WTC11 (cell line): Measurements from ENCODE around the gene MKLN1. TPM values are rescaled to one million over a fixed set of nuclear protein-coding genes. Genes with fewer than 3 reads are reported as not detected.

Experiments used
- ATAC-seq: fragments of 200-7000 bp; cut with Tn5 transposase; 2 replicates; pipeline ENCODE4 v1.10.0; 2021; ENCODE audit warnings: mild to moderate bottlenecking, moderate library complexity
- CTCF ChIA-PET: fragments of 300-600 bp; sonication (Branson Sonifier 250); formaldehyde crosslinking; loops from one replicate; lab custom pipeline; 2021; ENCODE audit warnings: antibody characterized with exemption; lab: Charles Lee
- POLR2A ChIA-PET: fragments of 350-600 bp; sonication (Branson Sonifier 250); formaldehyde crosslinking; loops from one replicate; lab custom pipeline; 2021; ENCODE audit warnings: antibody characterized with exemption; lab: Charles Lee
- DNase-seq: peaks from one replicate; pipeline ENCODE4 v3.0.0; 2021; ENCODE audit warnings: low spot score
- H3K27ac Mint-ChIP-seq: 2 replicates; pipeline ENCODE4 v1.8.0; 2021; ENCODE audit warnings: mixed read lengths
- H3K27me3 Mint-ChIP-seq: 2 replicates; pipeline ENCODE4 v1.8.0; 2021; ENCODE audit warnings: low read depth, mild to moderate bottlenecking, moderate library complexity, mixed read lengths
- H3K36me3 Mint-ChIP-seq: 2 replicates; pipeline ENCODE4 v1.8.0; 2021; ENCODE audit warnings: mixed read lengths
- H3K4me1 Mint-ChIP-seq: 2 replicates; pipeline ENCODE4 v1.8.0; 2022; ENCODE audit warnings: mixed read lengths
- H3K4me3 Mint-ChIP-seq: 2 replicates; pipeline ENCODE4 v1.8.0; 2021; ENCODE audit warnings: mild to moderate bottlenecking, moderate library complexity, mixed read lengths
- H3K9me3 Mint-ChIP-seq: 2 replicates; pipeline ENCODE4 v1.8.0; 2021; ENCODE audit warnings: mixed read lengths
- ATF1 ChIP-seq: sonication (generic); formaldehyde crosslinking; IDR thresholded peaks from 2 replicates; pipeline ENCODE4 v1.8.1; 2023; ENCODE audit warnings: mild to moderate bottlenecking, moderate library complexity, missing genetic modification reagents
- ATF6 ChIP-seq: sonication (generic); formaldehyde crosslinking; IDR thresholded peaks from 2 replicates; pipeline ENCODE4 v1.8.1; 2023; ENCODE audit warnings: mild to moderate bottlenecking, missing genetic modification reagents
- EMX1 ChIP-seq: fragments of 250-450 bp; sonication (Bioruptor Pico); IDR thresholded peaks from 2 replicates; pipeline ENCODE4 v1.8.0; 2021; ENCODE audit warnings: mild to moderate bottlenecking
- JUN ChIP-seq: sonication (generic); formaldehyde crosslinking; IDR thresholded peaks from 2 replicates; pipeline ENCODE4 v1.8.0; 2023; ENCODE audit warnings: mild to moderate bottlenecking, missing genetic modification reagents
- KAT7 ChIP-seq: sonication (generic); formaldehyde crosslinking; IDR thresholded peaks from 2 replicates; pipeline ENCODE4 v1.8.1; 2023; ENCODE audit warnings: missing genetic modification reagents, mild to moderate bottlenecking, borderline replicate concordance
- MXD4 ChIP-seq: fragments of 250-450 bp; sonication (Bioruptor Pico); IDR thresholded peaks from 2 replicates; pipeline ENCODE4 v1.8.0; 2021; ENCODE audit warnings: mild to moderate bottlenecking, moderate library complexity, borderline replicate concordance
- MYBL2 ChIP-seq: sonication (generic); formaldehyde crosslinking; IDR thresholded peaks from 2 replicates; pipeline ENCODE4 v1.8.1; 2023; ENCODE audit warnings: mild to moderate bottlenecking, moderate library complexity, missing genetic modification reagents
- NFATC4 ChIP-seq: fragments of 250-450 bp; sonication (Bioruptor Pico); IDR thresholded peaks from 2 replicates; pipeline ENCODE4 v1.9.0; 2021; ENCODE audit warnings: mild to moderate bottlenecking
- RORB ChIP-seq: fragments of 250-450 bp; sonication (Bioruptor Pico); IDR thresholded peaks from 2 replicates; pipeline ENCODE4 v1.9.0; 2021; ENCODE audit warnings: mild to moderate bottlenecking
- SMAD3 ChIP-seq: sonication (generic); formaldehyde crosslinking; IDR thresholded peaks from 2 replicates; pipeline ENCODE4 v1.8.0; 2022; ENCODE audit warnings: missing genetic modification reagents, mild to moderate bottlenecking, borderline replicate concordance
- TCF7 ChIP-seq: sonication (generic); formaldehyde crosslinking; IDR thresholded peaks from 2 replicates; pipeline ENCODE4 v1.8.0; 2022; ENCODE audit warnings: mild to moderate bottlenecking, low read depth, missing genetic modification reagents, moderate library complexity
- TEAD1 ChIP-seq: sonication (generic); formaldehyde crosslinking; IDR thresholded peaks from 2 replicates; pipeline ENCODE4 v1.8.0; 2022; ENCODE audit warnings: mild to moderate bottlenecking, missing genetic modification reagents
- TP53 ChIP-seq: sonication (generic); formaldehyde crosslinking; IDR thresholded peaks from 2 replicates; pipeline ENCODE4 v1.8.1; 2023; ENCODE audit warnings: mild to moderate bottlenecking, missing genetic modification reagents
- ZNF219 ChIP-seq: sonication (generic); formaldehyde crosslinking; IDR thresholded peaks from 2 replicates; pipeline ENCODE4 v1.8.0; 2023; ENCODE audit warnings: missing genetic modification reagents, mild to moderate bottlenecking, borderline replicate concordance
- ZNF232 ChIP-seq: sonication (generic); formaldehyde crosslinking; IDR thresholded peaks from 2 replicates; pipeline ENCODE4 v1.8.0; 2022; ENCODE audit warnings: mild to moderate bottlenecking, missing genetic modification reagents
- ZNF317 ChIP-seq: sonication (generic); formaldehyde crosslinking; IDR thresholded peaks from 2 replicates; pipeline ENCODE4 v1.8.1; 2023; ENCODE audit warnings: low read depth, mild to moderate bottlenecking, moderate library complexity, missing genetic modification reagents, borderline replicate concordance
- ZNF396 ChIP-seq: fragments of 250-450 bp; sonication (Bioruptor Pico); IDR thresholded peaks from 2 replicates; pipeline ENCODE4 v1.8.0; 2021; ENCODE audit warnings: mild to moderate bottlenecking, moderate library complexity, borderline replicate concordance
- ZNF425 ChIP-seq: fragments of 250-450 bp; sonication (Bioruptor Pico); conservative IDR thresholded peaks from 2 replicates; pipeline ENCODE4 v1.9.0; 2021; ENCODE audit warnings: mild to moderate bottlenecking
- ZNF532 ChIP-seq: fragments of 250-450 bp; sonication (Bioruptor Pico); IDR thresholded peaks from 2 replicates; pipeline ENCODE4 v1.9.0; 2021; ENCODE audit warnings: mild to moderate bottlenecking, borderline replicate concordance
- total RNA-seq: library from RNA; stranded (reverse); gene quantifications from 3 replicates; pipeline ENCODE4 v1.2.3, GENCODE V29; 2021
- TF ChIP-seq, protein P1 (sequence below): fragments of 200-600 bp; IDR thresholded peaks from 2 replicates; pipeline ENCODE4 v1.8.0; 2022; ENCODE audit warnings: antibody characterized with exemption
- TF ChIP-seq, protein P2 (sequence below): fragments of 250-450 bp; sonication (Bioruptor Pico); IDR thresholded peaks from 2 replicates; pipeline ENCODE4 v2.1.2; 2022; ENCODE audit warnings: mild to moderate bottlenecking, moderate library complexity
- TF ChIP-seq, protein P3 (sequence below): sonication (generic); formaldehyde crosslinking; conservative IDR thresholded peaks from 2 replicates; pipeline ENCODE4 v1.8.1; 2023; ENCODE audit warnings: mild to moderate bottlenecking, low read depth, missing genetic modification reagents, moderate library complexity
- TF ChIP-seq, protein P4 (sequence below): sonication (generic); formaldehyde crosslinking; IDR thresholded peaks from 2 replicates; pipeline ENCODE4 v1.8.0; 2023; ENCODE audit warnings: missing genetic modification reagents

Gene MKLN1
- total RNA-seq, 1 experiment from 2014 or later = 37.6 TPM

GRCh38 chr7:131401194-131401593 is 73.5 kb downstream of the MKLN1 start (continued):
- TF ChIP-seq, protein P1, sequence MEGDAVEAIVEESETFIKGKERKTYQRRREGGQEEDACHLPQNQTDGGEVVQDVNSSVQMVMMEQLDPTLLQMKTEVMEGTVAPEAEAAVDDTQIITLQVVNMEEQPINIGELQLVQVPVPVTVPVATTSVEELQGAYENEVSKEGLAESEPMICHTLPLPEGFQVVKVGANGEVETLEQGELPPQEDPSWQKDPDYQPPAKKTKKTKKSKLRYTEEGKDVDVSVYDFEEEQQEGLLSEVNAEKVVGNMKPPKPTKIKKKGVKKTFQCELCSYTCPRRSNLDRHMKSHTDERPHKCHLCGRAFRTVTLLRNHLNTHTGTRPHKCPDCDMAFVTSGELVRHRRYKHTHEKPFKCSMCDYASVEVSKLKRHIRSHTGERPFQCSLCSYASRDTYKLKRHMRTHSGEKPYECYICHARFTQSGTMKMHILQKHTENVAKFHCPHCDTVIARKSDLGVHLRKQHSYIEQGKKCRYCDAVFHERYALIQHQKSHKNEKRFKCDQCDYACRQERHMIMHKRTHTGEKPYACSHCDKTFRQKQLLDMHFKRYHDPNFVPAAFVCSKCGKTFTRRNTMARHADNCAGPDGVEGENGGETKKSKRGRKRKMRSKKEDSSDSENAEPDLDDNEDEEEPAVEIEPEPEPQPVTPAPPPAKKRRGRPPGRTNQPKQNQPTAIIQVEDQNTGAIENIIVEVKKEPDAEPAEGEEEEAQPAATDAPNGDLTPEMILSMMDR = no peak
- TF ChIP-seq MXD4 = no peak
- TF ChIP-seq KAT7 (CRISPR knock-in tag) = no peak
- no peak for TF ChIP-seq ZNF396 (CRISPR knock-in tag)
- TF ChIP-seq EMX1 (CRISPR knock-in tag) = no peak
- no peak for TF ChIP-seq RORB (CRISPR knock-in tag)
- no peak for TF ChIP-seq TP53 (CRISPR knock-in tag)
- TF ChIP-seq TEAD1 = no peak
- TF ChIP-seq, protein P2, sequence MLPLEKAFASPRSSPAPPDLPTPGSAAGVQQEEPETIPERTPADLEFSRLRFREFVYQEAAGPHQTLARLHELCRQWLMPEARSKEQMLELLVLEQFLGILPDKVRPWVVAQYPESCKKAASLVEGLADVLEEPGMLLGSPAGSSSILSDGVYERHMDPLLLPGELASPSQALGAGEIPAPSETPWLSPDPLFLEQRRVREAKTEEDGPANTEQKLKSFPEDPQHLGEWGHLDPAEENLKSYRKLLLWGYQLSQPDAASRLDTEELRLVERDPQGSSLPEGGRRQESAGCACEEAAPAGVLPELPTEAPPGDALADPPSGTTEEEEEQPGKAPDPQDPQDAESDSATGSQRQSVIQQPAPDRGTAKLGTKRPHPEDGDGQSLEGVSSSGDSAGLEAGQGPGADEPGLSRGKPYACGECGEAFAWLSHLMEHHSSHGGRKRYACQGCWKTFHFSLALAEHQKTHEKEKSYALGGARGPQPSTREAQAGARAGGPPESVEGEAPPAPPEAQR (CRISPR knock-in tag) = no peak
- TF ChIP-seq NFATC4 (CRISPR knock-in tag) = no peak
- no peak for TF ChIP-seq ZNF219 (CRISPR knock-in tag)

GRCh38 chr7:131403322-131403721 is 75.6 kb downstream of the MKLN1 start:
- Mint-ChIP-seq H3K4me1 (peaks cover 28% of the 10 kb centered on the region), H3K27me3 (no peaks in the 10 kb centered on the region), H3K9me3 (peaks cover 33% of the 10 kb centered on the region), H3K36me3 (peaks cover 49% of the 10 kb centered on the region), H3K4me3 (no peak overlapping the region), H3K27ac (no peak overlapping the region)
- ChIA-PET CTCF (no interaction called here), POLR2A (no interaction called here)
- no peak for ATAC-seq
- DNase-seq = no peak
- TF ChIP-seq JUN (no peak), ZNF532 (CRISPR knock-in tag) (no peak), ATF1 (CRISPR knock-in tag) (no peak), ZNF317 (CRISPR knock-in tag) (no peak), ATF6 (no peak), ZNF219 (CRISPR knock-in tag) (no peak), ZNF232 (CRISPR knock-in tag) (no peak), MYBL2 (CRISPR knock-in tag) (no peak), SMAD3 (CRISPR knock-in tag) (no peak), TCF7 (no peak), ZNF425 (CRISPR knock-in tag) (no peak)
- TF ChIP-seq, protein P3, sequence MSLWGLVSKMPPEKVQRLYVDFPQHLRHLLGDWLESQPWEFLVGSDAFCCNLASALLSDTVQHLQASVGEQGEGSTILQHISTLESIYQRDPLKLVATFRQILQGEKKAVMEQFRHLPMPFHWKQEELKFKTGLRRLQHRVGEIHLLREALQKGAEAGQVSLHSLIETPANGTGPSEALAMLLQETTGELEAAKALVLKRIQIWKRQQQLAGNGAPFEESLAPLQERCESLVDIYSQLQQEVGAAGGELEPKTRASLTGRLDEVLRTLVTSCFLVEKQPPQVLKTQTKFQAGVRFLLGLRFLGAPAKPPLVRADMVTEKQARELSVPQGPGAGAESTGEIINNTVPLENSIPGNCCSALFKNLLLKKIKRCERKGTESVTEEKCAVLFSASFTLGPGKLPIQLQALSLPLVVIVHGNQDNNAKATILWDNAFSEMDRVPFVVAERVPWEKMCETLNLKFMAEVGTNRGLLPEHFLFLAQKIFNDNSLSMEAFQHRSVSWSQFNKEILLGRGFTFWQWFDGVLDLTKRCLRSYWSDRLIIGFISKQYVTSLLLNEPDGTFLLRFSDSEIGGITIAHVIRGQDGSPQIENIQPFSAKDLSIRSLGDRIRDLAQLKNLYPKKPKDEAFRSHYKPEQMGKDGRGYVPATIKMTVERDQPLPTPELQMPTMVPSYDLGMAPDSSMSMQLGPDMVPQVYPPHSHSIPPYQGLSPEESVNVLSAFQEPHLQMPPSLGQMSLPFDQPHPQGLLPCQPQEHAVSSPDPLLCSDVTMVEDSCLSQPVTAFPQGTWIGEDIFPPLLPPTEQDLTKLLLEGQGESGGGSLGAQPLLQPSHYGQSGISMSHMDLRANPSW (CRISPR knock-in tag) = no peak
- TF ChIP-seq, protein P4, sequence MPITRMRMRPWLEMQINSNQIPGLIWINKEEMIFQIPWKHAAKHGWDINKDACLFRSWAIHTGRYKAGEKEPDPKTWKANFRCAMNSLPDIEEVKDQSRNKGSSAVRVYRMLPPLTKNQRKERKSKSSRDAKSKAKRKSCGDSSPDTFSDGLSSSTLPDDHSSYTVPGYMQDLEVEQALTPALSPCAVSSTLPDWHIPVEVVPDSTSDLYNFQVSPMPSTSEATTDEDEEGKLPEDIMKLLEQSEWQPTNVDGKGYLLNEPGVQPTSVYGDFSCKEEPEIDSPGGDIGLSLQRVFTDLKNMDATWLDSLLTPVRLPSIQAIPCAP (CRISPR knock-in tag) = no peak
